B cell (primary cell): Measurements from ENCODE around the gene NRIP3.

Experiments
- CTCF ChIP-seq: fragments of 200-600 bp; IDR thresholded peaks from one replicate; pipeline ENCODE4 v1.8.0; 2022; ENCODE audit warnings: antibody characterized with exemption, mild to moderate bottlenecking
- EZH2 ChIP-seq: IDR thresholded peaks from 2 replicates; pipeline ENCODE4 v1.6.1; 2012; ENCODE audit warnings: borderline replicate concordance, low read depth, mild to moderate bottlenecking, moderate library complexity, low read length; ENCODE audit not compliant: insufficient read depth, poor library complexity, severe bottlenecking

- TF ChIP-seq EZH2 = no peak
- TF ChIP-seq CTCF = no peak
Measured at GRCh38 chr11:8973121-8973520, 30.7 kb downstream of the NRIP3 start.
